ENCODE results near the gene OSM. TPM values are rescaled to one million over a fixed set of nuclear protein-coding genes. Genes with fewer than 3 reads are reported as not detected.

OSM gene
- total RNA-seq, 2 donors from 2014 or later, result not detected

GRCh38 chr22:30243661-30244060 is 23.0 kb downstream of the OSM start:
- Histone ChIP-seq H3K27ac (no peak overlapping the region), H3K27me3 (peaks cover 0 to 12% of the 10 kb centered on the region in 2 donors), H3K4me3 (no peak overlapping the region), H3K4me1 (peaks cover 22% of the 10 kb centered on the region), H3K36me3 (replicated peaks in 1 of 2; ENCODE audit: insufficient read depth in 1 of 2, low read depth in 2 of 2) (no peaks in the 10 kb centered on the region), H3K9me3 (no peaks in the 10 kb centered on the region)
- ATAC-seq (no peak), DNase-seq (no peak)
- intact Hi-C loops (cut with DNase I), result no loop called here
- 89 to 94% methylated on average over 22 of the region's 22 CpGs for WGBS, 2 donors
- TF ChIP-seq CTCF (IDR thresholded peaks at IDR 0.05) (no peak), POLR2A (IDR thresholded peaks at IDR 0.05) (no peak)

GRCh38 chr22:30241576-30242371 is 24.9 kb downstream of the OSM start:
- ATAC-seq (no peak), DNase-seq (no peak)
- Histone ChIP-seq H3K36me3 (replicated peaks in 1 of 2; ENCODE audit: insufficient read depth in 1 of 2, low read depth in 2 of 2) (no peaks in the 10 kb centered on the region), H3K27ac (no peak overlapping the region), H3K4me1 (peaks cover 14% of the 10 kb centered on the region), H3K4me3 (no peak overlapping the region), H3K27me3 (peaks cover 0 to 6% of the 10 kb centered on the region in 2 donors), H3K9me3 (no peaks in the 10 kb centered on the region)
- TF ChIP-seq POLR2A (IDR thresholded peaks at IDR 0.05) (no peak), CTCF (IDR thresholded peaks at IDR 0.05) (no peak)
- intact Hi-C loops (cut with DNase I), result no loop called here
- 75 to 83% methylated on average over 10 to 14 of the region's 15 CpGs for WGBS, 2 donors

GRCh38 chr22:30240541-30241417 is 25.9 kb downstream of the OSM start:
- TF ChIP-seq POLR2A (IDR thresholded peaks at IDR 0.05) (no peak), CTCF (IDR thresholded peaks at IDR 0.05) (no peak)
- no peak for ATAC-seq
- 76 to 81% methylated on average over 24 of the region's 24 CpGs for WGBS, 2 donors
- DNase-seq, result no peak
- Histone ChIP-seq H3K4me3 (no peak overlapping the region), H3K4me1 (peaks cover 9% of the 10 kb centered on the region), H3K9me3 (no peaks in the 10 kb centered on the region), H3K27me3 (no peaks in the 10 kb centered on the region), H3K36me3 (replicated peaks in 1 of 2; ENCODE audit: insufficient read depth in 1 of 2, low read depth in 2 of 2) (no peaks in the 10 kb centered on the region), H3K27ac (no peak overlapping the region)
- intact Hi-C loops (cut with DNase I), result no loop called here

- no peaks in the 10 kb centered on the region for H3K9me3 ChIP-seq
- no peak overlapping the region for H3K4me3 ChIP-seq
- no peaks in the 10 kb centered on the region for H3K27me3 ChIP-seq
- no peak for TF ChIP-seq CTCF (IDR thresholded peaks at IDR 0.05)
- TF ChIP-seq POLR2A (IDR thresholded peaks at IDR 0.05), result no peak
- 81 to 83% methylated on average over 15 to 17 of the region's 17 CpGs for WGBS, 2 donors
- H3K36me3 ChIP-seq (replicated peaks in 1 of 2; ENCODE audit: insufficient read depth in 1 of 2, low read depth in 2 of 2), result no peaks in the 10 kb centered on the region
- DNase-seq (no peak), ATAC-seq (no peak)
- intact Hi-C loops (cut with DNase I), result no loop called here
- H3K27ac ChIP-seq, result no peak overlapping the region
- peaks cover 16% of the 10 kb centered on the region for H3K4me1 ChIP-seq
These were observed 26.9 kb downstream of the OSM start for GRCh38 chr22:30239488-30240405.

All from body of pancreas (tissue), 4 donors.